ENCODE measurements around the gene LRRC46. TPM values are rescaled to one million over a fixed set of nuclear protein-coding genes. Genes with fewer than 3 reads are reported as not detected.

The LRRC46 gene
- total and polyA plus RNA-seq, 2 of the 4 experiments (the other 2 are of a cell fraction): 0.77 TPM; not detected in 1

DNA sequence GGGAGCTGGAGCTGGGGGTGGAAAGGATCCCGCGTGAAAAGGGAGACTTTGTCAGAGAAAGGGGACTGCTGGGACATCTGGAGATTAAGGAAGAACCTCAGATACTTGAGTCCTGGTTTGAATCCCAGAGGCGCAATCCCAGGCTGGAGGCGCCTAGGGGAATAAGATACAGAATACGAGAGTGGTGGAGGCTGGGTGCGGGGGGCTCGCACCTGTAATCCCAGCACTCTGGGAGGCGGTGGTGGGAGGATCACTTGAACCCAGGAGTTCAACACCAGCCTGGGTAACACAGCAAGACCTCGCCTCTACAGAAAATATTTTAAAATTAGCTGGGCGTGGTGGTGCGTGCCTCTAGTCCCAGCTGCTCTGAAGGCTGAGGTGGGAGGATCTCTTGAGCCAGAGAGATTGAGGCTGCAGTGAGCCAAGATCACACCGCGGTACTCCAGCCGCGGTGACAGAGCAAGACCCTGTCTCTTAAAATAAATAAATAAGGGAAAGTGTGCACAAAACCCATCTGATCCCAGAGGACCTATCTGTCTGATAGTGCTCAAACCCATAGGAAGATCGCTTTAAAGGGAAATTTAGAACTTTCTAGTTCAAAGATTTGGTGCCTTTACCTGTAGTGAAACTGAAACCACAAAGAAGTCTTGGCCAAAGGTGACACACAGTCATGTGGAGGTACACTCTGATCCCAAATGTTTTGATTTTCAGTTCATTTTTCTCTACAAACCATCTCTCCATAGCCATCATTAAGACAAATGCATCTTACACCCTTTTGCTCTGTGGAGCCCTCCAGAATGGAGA, 10.2 kb downstream of the LRRC46 start:
- Histone ChIP-seq H3K9me1 (ENCODE audit: insufficient read depth, low read length) (peaks cover 4% of the 10 kb centered on the region; the same call in 1 of the 2 replicates), H3K14ac (replicated peaks; ENCODE audit: low read depth, low read length) (0 out of 2 replicates have a peak overlapping the region, but pooled peaks have one; percentile 60), H3K4me1 (ENCODE audit: control insufficient read depth, insufficient read depth, low read length) (peaks cover 8% of the 10 kb centered on the region), H2AK5ac (ENCODE audit: low read depth, low read length) (no peak overlapping the region), H2BK20ac (ENCODE audit: low read depth, low read length) (peak overlapping the region; percentile 51; the same call in 1 of the 2 replicates), H3K27me3 (ENCODE audit: control insufficient read depth, insufficient read depth, low read length) (peaks cover 18% of the 10 kb centered on the region), H4K20me1 (ENCODE audit: insufficient read depth, low read length) (no peaks in the 10 kb centered on the region), H2BK15ac (ENCODE audit: low read depth, low read length) (no peak overlapping the region), H2BK120ac (ENCODE audit: low read depth, low read length) (peak overlapping the region; percentile 43; the same call in 1 of the 2 replicates), H3K4me2 (ENCODE audit: low read depth, low read length) (peak overlapping the region; percentile 22; the same call in 1 of the 2 replicates), H3K56ac (ENCODE audit: extremely low read depth, insufficient read depth, low read length) (no peak overlapping the region), H2BK5ac (ENCODE audit: low read depth, low read length, poor library complexity, severe bottlenecking) (no peak overlapping the region), H3K9ac (ENCODE audit: low read depth, low read length) (no peak overlapping the region), H3K9me3 (ENCODE audit: control insufficient read depth, insufficient read depth, low read length) (no peaks in the 10 kb centered on the region), H3K4me3 (ENCODE audit: insufficient read depth, low read depth, low read length) (0 out of 2 replicates have a peak overlapping the region, but pooled peaks have one; percentile 57), H4K5ac (ENCODE audit: low read depth, low read length) (peak overlapping the region; percentile 31), H4K8ac (ENCODE audit: low read depth in 2 of 2, low read length in 2 of 2) (peak overlapping the region; percentile 61 to 94; a peak in 3 of 4 replicates), H2AFZ (replicated peaks; ENCODE audit: low read length, poor library complexity) (peak overlapping the region; percentile 98), H3K36me3 (ENCODE audit: control insufficient read depth, insufficient read depth, low read length) (peaks cover 4% of the 10 kb centered on the region; the same call in 1 of the 2 replicates), H2AK9ac (replicated peaks; ENCODE audit: low read depth, low read length, poor library complexity) (no peak overlapping the region), H3K23ac (ENCODE audit: low read depth, low read length) (no peak overlapping the region), H3K18ac (ENCODE audit: low read depth, low read length) (no peak overlapping the region), H3K79me1 (ENCODE audit: low read depth in 1 of 2, low read length in 2 of 2) (peaks cover 8 to 22% of the 10 kb centered on the region in 2 experiments; a peak in 3 of 4 replicates), H3K4ac (ENCODE audit: low read depth, low read length) (peak overlapping the region; percentile 69), H4K91ac (ENCODE audit: insufficient read depth, low read depth, low read length) (peak overlapping the region; percentile 54; the same call in 1 of the 2 replicates), H3K27ac (ENCODE audit: insufficient read depth, low read length) (no peak overlapping the region)
- ChIA-PET POLR2A (ENCODE audit: unreplicated experiment) (no interaction called here), CTCF (interaction anchor here (0.6 to 4.4 kb wide), 7 partner anchors 18 to 105 kb away, joined by 3 to 47 read pairs (median 4); partner anchors contain the start of gene SP2)
- TF ChIP-seq MAFK (IDR thresholded peaks at IDR 0.05; ENCODE audit: low read depth, low read length) (no peak), FOS (IDR thresholded peaks at IDR 0.05; ENCODE audit: low read depth, low read length) (no peak), POLR2A (IDR thresholded peaks at IDR 0.05; ENCODE audit: low read depth, low read length) (no peak), CEBPB (IDR thresholded peaks at IDR 0.05; ENCODE audit: low read depth, low read length) (no peak)
- intact Hi-C loops (cut with micrococcal nuclease): loop anchor here (1.0 to 5.0 kb wide), 3 partner anchors 49 to 177 kb away; no protein-coding TSS in a partner anchor
- ATAC-seq (ENCODE audit: low read depth): no peak
- in situ Hi-C loops (cut with MboI; ENCODE audit: low sequenced_read_pairs): loop anchor here (5.0 kb wide), 2 partner anchors 51 to 176 kb away; no protein-coding TSS in a partner anchor
- DNase-seq: no peak
- BruUV-seq (replicated peaks): no TSS peak
- 17% methylated on average over 3 of the region's 16 CpGs; no CpG with 5 or more reads in 1 of the 2 experiments for WGBS, 2 experiments (ENCODE audit: extremely low coverage in 2 of 2, insufficient read length in 1 of 2)
- dilution Hi-C loops (cut with HindIII; ENCODE audit: low sequenced_read_pairs, unreplicated experiment): no loop called here

Data from IMR-90 (cell line).